ENCODE results near the gene IL36RN. TPM values are rescaled to one million over a fixed set of nuclear protein-coding genes. Genes with fewer than 3 reads are reported as not detected.
"Not testable (repeated sequence)": the region's sequence is repeated elsewhere in the genome, so short reads cannot be mapped to it uniquely, and the experiment has no call there.

The IL36RN gene
- total RNA-seq, 1 donor from 2014 or later = not detected

- intact Hi-C loops (cut with micrococcal nuclease) = not testable (repeated sequence)
Measured at GRCh38 chr2:113096842-113097618, 38.0 kb downstream of the IL36RN start.

GRCh38 chr2:113098041-113098440, 39.0 kb downstream of the IL36RN start:
- intact Hi-C loops (cut with micrococcal nuclease) = loop anchor here (1.0 to 2.0 kb wide), 4 partner anchors 18 to 101 kb away; partner anchors contain the start of gene PSD4

GRCh38 chr2:113098532-113098931, 39.5 kb downstream of the IL36RN start:
- intact Hi-C loops (cut with micrococcal nuclease) = loop anchor here (1.0 to 2.0 kb wide), 4 partner anchors 18 to 102 kb away; partner anchors contain the start of gene PSD4

- intact Hi-C loops (cut with micrococcal nuclease) = no loop called here
Measured at GRCh38 chr2:113102133-113102532, 43.1 kb downstream of the IL36RN start.

- intact Hi-C loops (cut with micrococcal nuclease) = no loop called here
Measured at GRCh38 chr2:113103277-113103676, 44.3 kb downstream of the IL36RN start.

- intact Hi-C loops (cut with micrococcal nuclease) = no loop called here
Measured at GRCh38 chr2:113104054-113104611, 45.1 kb downstream of the IL36RN start.

GRCh38 chr2:113105047-113105785, 46.2 kb downstream of the IL36RN start:
- intact Hi-C loops (cut with micrococcal nuclease) = no loop called here

- intact Hi-C loops (cut with micrococcal nuclease) = no loop called here
Measured at GRCh38 chr2:113111121-113111520, 52.1 kb downstream of the IL36RN start.

GRCh38 chr2:113111823-113112287, 52.9 kb downstream of the IL36RN start:
- intact Hi-C loops (cut with micrococcal nuclease) = no loop called here

GRCh38 chr2:113112441-113112840, 53.4 kb downstream of the IL36RN start:
- intact Hi-C loops (cut with micrococcal nuclease) = no loop called here

GRCh38 chr2:113112871-113113270, 53.9 kb downstream of the IL36RN start:
- intact Hi-C loops (cut with micrococcal nuclease) = no loop called here

- intact Hi-C loops (cut with micrococcal nuclease) = no loop called here
Measured at GRCh38 chr2:113113807-113114206, 54.8 kb downstream of the IL36RN start.

Other genes starting within 250 kb of the IL36RN start
- not detected in 2 replicates for gene IL1B, start 222.4 kb upstream of the IL36RN start, total RNA-seq
- 0.39 and 0.46 TPM in 2 replicates for gene IL37, start 148.0 kb upstream of the IL36RN start, total RNA-seq
- 0.29 TPM in 1 of 2 replicates, not detected in the other for gene IL36G, start 81.2 kb upstream of the IL36RN start, total RNA-seq
- gene IL36A, start 53.7 kb upstream of the IL36RN start, total RNA-seq = 0.32 and 0.49 TPM in 2 replicates
- not detected in 2 replicates for gene IL36B, start 6.3 kb upstream of the IL36RN start, total RNA-seq
- gene IL1F10, start 8.8 kb downstream of the IL36RN start, total RNA-seq = not detected in 2 replicates
- 2.4 and 3.0 TPM in 2 replicates for gene IL1RN, start 68.4 kb downstream of the IL36RN start, total RNA-seq
- 334 and 338 TPM in 2 replicates for gene PSD4, start 114.8 kb downstream of the IL36RN start, total RNA-seq
- gene PAX8, start 219.7 kb downstream of the IL36RN start, total RNA-seq = 0.59 and 0.66 TPM in 2 replicates